ENCODE measurements around the gene ZFP57. TPM values are rescaled to one million over a fixed set of nuclear protein-coding genes. Genes with fewer than 3 reads are reported as not detected.
"Not testable (repeated sequence)": the region's sequence is repeated elsewhere in the genome, so short reads cannot be mapped to it uniquely, and the experiment has no call there.

ZFP57 gene
- total RNA-seq, 1 donor from 2014 or later: not detected

DNA sequence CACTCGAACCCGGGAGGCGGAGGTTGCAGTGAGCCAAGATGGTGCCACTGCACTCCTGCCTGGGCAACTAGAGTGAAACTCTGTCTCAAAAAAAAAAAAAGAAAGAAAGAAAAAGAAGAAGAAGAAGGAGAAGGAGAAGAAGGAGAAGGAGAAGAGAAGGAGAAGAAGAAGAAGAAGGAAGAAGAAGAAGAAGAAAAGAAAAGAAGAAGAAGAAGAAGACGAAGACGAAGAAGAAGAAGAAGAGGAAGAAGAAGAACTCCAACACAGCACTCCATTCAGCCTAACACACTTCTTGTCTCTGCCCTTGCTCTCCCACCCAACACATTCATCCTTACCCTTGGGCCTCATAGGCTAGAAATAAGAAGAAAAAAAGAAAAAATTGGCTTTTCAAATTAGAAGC lies 6.9 kb downstream of the ZFP57 start:
- TF ChIP-seq, protein P1, sequence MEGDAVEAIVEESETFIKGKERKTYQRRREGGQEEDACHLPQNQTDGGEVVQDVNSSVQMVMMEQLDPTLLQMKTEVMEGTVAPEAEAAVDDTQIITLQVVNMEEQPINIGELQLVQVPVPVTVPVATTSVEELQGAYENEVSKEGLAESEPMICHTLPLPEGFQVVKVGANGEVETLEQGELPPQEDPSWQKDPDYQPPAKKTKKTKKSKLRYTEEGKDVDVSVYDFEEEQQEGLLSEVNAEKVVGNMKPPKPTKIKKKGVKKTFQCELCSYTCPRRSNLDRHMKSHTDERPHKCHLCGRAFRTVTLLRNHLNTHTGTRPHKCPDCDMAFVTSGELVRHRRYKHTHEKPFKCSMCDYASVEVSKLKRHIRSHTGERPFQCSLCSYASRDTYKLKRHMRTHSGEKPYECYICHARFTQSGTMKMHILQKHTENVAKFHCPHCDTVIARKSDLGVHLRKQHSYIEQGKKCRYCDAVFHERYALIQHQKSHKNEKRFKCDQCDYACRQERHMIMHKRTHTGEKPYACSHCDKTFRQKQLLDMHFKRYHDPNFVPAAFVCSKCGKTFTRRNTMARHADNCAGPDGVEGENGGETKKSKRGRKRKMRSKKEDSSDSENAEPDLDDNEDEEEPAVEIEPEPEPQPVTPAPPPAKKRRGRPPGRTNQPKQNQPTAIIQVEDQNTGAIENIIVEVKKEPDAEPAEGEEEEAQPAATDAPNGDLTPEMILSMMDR (IDR thresholded peaks at IDR 0.05): no peak
- H3K4me3 ChIP-seq: no peak overlapping the region
- intact Hi-C loops (cut with DNase I): no loop called here
- H3K9me3 ChIP-seq: no peaks in the 10 kb centered on the region
- H3K27ac ChIP-seq: no peak overlapping the region
- DNase-seq (ENCODE audit: low spot score in 2 of 2): no peak
- H3K36me3 ChIP-seq: no peaks in the 10 kb centered on the region
- no peaks in the 10 kb centered on the region for H3K4me1 ChIP-seq
- H3K27me3 ChIP-seq: no peaks in the 10 kb centered on the region

DNA sequence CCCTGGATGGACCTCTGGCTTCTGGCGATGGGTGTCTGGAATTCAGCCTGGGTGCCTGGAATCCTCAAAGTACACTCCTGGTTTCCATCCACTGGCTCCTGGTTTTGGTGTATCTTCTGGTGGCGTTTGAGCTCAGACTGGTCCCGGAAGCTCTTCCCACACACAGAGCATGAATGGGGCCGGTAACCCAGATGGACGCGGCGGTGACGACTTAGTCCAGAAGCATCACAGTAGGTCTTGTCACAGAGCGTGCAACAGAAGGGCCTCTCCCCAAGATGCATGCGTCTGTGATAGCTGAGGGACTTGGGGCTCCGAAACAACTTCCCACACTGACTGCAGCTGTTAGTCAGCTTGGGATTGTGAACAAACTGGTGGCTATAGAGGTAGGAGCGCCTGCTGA lies 7.8 kb downstream of the ZFP57 start:
- H3K4me1 ChIP-seq: no peaks in the 10 kb centered on the region
- no peak overlapping the region for H3K27ac ChIP-seq
- no peaks in the 10 kb centered on the region for H3K9me3 ChIP-seq
- H3K4me3 ChIP-seq: no peak overlapping the region
- DNase-seq (ENCODE audit: low spot score in 2 of 2): no peak
- no peaks in the 10 kb centered on the region for H3K27me3 ChIP-seq
- H3K36me3 ChIP-seq: no peaks in the 10 kb centered on the region
- intact Hi-C loops (cut with DNase I): no loop called here
- TF ChIP-seq, protein P1 (IDR thresholded peaks at IDR 0.05): no peak

DNA sequence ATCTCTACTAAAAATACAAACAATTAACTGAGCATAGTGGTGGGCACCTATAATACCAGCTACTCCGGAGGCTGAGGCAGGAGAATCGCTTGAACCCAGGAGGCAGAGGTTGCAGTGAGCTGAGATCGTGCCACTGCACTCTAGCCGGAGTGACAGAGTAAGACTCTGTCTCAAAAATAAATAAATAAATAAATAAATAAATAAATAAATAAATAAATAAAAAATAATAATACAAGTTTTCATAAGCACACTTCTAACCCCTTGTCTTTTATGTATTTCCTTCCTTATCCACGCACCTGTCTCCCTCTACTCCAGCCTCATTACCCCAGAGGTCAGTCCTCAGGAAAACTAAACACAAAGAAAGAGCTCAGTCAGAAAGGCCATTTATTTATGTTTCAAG lies 8.8 kb downstream of the ZFP57 start:
- DNase-seq (ENCODE audit: low spot score in 2 of 2); H3K4me1 ChIP-seq; H3K36me3 ChIP-seq; H3K4me3 ChIP-seq; H3K9me3 ChIP-seq; H3K27me3 ChIP-seq; intact Hi-C loops (cut with DNase I); H3K27ac ChIP-seq: not testable (repeated sequence)

DNA sequence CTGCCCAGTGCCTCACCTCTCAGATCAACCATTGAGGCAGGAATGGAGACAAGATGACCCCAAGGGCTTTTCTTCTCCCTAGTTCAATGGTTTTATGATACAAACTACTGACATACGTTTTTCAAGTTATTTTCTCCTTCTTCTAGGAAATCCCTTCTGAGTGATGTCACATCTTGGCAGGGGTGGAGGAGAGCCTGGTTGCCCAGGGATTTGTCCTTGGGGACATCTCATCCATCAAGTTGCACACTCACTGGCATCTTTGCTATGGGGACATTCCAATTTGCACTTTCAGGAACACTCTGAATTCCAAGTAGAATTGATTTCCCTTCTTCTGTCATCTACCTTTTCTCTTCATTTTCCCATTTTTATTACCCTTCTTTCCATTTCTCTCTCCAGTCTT lies 9.9 kb downstream of the ZFP57 start:
- no peaks in the 10 kb centered on the region for H3K36me3 ChIP-seq
- H3K4me1 ChIP-seq: no peaks in the 10 kb centered on the region
- TF ChIP-seq, protein P1 (IDR thresholded peaks at IDR 0.05): no peak
- no peaks in the 10 kb centered on the region for H3K27me3 ChIP-seq
- no peaks in the 10 kb centered on the region for H3K9me3 ChIP-seq
- DNase-seq (ENCODE audit: low spot score in 2 of 2): no peak
- no peak overlapping the region for H3K4me3 ChIP-seq
- H3K27ac ChIP-seq: no peak overlapping the region
- intact Hi-C loops (cut with DNase I): no loop called here

DNA sequence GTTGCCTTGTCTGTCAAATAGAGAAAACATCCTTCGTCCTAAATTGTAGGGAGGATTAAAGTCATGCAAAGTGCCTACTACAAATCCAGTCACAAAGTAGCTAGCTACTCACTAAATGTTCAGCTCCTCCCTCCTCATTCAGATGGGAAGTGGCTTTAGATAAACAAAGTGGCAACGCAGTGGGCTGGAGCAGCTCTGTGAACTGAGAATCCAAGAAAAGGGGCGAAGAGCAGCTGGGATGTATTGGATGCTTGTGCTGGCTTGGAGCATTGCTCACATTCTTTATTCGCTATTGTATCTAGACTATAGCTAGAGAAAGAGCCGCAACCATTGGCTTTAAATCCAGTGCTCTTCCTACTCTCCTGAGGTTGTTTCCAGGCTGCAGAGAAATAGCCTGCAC lies 13.8 kb downstream of the ZFP57 start:
- Histone ChIP-seq H3K4me1 (no peaks in the 10 kb centered on the region), H3K27me3 (no peaks in the 10 kb centered on the region), H3K27ac (no peak overlapping the region), H3K9me3 (no peaks in the 10 kb centered on the region), H3K4me3 (no peak overlapping the region), H3K36me3 (no peaks in the 10 kb centered on the region)
- intact Hi-C loops (cut with DNase I): no loop called here
- TF ChIP-seq, protein P1 (IDR thresholded peaks at IDR 0.05): no peak
- no peak for DNase-seq (ENCODE audit: low spot score in 2 of 2)

DNA sequence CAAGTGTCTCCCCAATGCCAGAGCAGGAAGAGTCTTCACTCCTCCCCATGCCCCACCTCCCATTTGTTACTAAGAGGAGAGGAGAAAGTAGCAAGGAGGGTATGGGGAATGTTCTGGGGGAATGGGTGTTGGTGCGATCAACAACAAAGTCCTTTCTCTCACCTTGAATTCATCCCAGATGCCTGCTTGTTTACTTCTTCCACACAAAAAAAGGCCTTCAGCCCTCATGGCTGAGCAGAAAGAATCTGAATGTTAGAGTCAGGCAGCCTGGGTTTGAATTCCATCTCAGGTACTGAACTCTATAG lies 14.2 kb downstream of the ZFP57 start:
- no peaks in the 10 kb centered on the region for H3K27me3 ChIP-seq
- H3K9me3 ChIP-seq: no peaks in the 10 kb centered on the region
- no peaks in the 10 kb centered on the region for H3K36me3 ChIP-seq
- intact Hi-C loops (cut with DNase I): no loop called here
- H3K4me3 ChIP-seq: no peak overlapping the region
- no peaks in the 10 kb centered on the region for H3K4me1 ChIP-seq
- no peak for DNase-seq (ENCODE audit: low spot score in 2 of 2)
- H3K27ac ChIP-seq: no peak overlapping the region
- TF ChIP-seq, protein P1 (IDR thresholded peaks at IDR 0.05): no peak

Data from ascending aorta (tissue), 2 donors.